Ishikawa (cell line): ENCODE measurements around the gene DUSP9.

Source experiments
- CEBPB ChIP-seq: IDR thresholded peaks from 2 replicates; pipeline ENCODE4 v1.6.1; 2012
- CREB1 ChIP-seq: IDR thresholded peaks from 2 replicates; pipeline ENCODE4 v1.6.1; 2012; ENCODE audit warnings: low read depth
- EGR1 ChIP-seq: IDR thresholded peaks from 2 replicates; pipeline ENCODE4 v1.6.1; 2012
- EP300 ChIP-seq: IDR thresholded peaks from 2 replicates; pipeline ENCODE4 v1.6.1; 2012; ENCODE audit warnings: borderline replicate concordance
- FOXM1 ChIP-seq: IDR thresholded peaks from 2 replicates; pipeline ENCODE4 v1.6.1; 2012; ENCODE audit warnings: low read depth, borderline replicate concordance
- NFIC ChIP-seq: IDR thresholded peaks from 2 replicates; pipeline ENCODE4 v1.6.1; 2012
- RAD21 ChIP-seq: IDR thresholded peaks from 2 replicates; pipeline ENCODE4 v1.6.1; 2012; ENCODE audit warnings: low read depth
- TAF1 ChIP-seq: IDR thresholded peaks from 2 replicates; pipeline ENCODE4 v1.6.1; 2012; ENCODE audit warnings: low read depth, mild to moderate bottlenecking
- TCF12 ChIP-seq: IDR thresholded peaks from 2 replicates; pipeline ENCODE4 v1.6.1; 2012; ENCODE audit warnings: low read depth
- TEAD4 ChIP-seq: IDR thresholded peaks from 2 replicates; pipeline ENCODE4 v1.6.1; 2012
- YY1 ChIP-seq: IDR thresholded peaks from 2 replicates; pipeline ENCODE4 v1.6.1; 2012; ENCODE audit warnings: low read depth
- ZBTB7A ChIP-seq: IDR thresholded peaks from 2 replicates; pipeline ENCODE4 v1.6.1; 2012; ENCODE audit warnings: low read depth
- TF ChIP-seq, protein P1 (sequence below): IDR thresholded peaks from 2 replicates; pipeline ENCODE4 v1.6.1; 2012
- TF ChIP-seq, protein P2 (sequence below): IDR thresholded peaks from 2 replicates; pipeline ENCODE4 v1.6.1; 2012; ENCODE audit warnings: low read depth, mild to moderate bottlenecking
- TF ChIP-seq, protein P3 (sequence below): IDR thresholded peaks from 2 replicates; pipeline ENCODE4 v1.6.1; 2012

Gene DUSP9

DNA sequence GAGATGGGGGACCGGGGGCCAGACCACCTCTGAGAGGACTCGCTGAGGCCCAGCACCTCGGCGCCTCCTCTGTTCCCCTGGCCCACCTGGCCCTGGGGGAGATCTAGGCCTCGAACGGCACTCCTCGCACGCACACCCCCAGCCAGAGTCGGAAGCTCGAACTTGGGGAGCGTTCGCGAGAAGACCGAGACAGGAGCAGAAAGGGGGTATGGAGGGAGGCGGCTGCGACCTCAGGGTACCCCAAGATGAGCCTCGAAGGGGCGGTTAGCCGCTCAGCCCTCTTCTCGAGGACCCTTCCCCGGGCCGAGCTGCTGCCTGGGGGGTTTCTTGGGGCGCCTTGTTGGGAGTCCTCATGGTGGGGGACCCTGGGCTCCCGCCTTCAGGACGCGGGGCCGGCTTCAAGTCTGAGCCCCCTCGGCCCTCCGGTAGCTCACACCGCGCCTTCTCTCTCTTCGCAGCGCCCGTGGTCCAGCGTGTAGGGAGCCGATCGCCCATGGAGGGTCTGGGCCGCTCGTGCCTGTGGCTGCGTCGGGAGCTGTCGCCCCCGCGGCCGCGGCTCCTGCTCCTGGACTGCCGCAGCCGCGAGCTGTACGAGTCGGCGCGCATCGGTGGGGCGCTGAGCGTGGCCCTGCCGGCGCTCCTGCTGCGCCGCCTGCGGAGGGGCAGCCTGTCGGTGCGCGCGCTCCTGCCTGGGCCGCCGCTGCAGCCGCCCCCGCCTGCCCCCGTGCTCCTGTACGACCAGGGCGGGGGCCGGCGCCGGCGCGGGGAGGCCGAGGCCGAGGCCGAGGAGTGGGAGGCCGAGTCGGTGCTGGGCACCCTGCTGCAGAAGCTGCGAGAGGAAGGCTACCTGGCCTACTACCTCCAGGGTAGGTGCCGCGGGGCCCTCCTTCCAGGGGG is 706 bp downstream of the DUSP9 start:
- TF ChIP-seq, protein P1, sequence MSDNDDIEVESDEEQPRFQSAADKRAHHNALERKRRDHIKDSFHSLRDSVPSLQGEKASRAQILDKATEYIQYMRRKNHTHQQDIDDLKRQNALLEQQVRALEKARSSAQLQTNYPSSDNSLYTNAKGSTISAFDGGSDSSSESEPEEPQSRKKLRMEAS, result no peak
- no peak for TF ChIP-seq NFIC
- TF ChIP-seq CREB1, result no peak
- TF ChIP-seq FOXM1, result no peak
- no peak for TF ChIP-seq YY1
- TF ChIP-seq ZBTB7A, result no peak
- no peak for TF ChIP-seq TCF12
- TF ChIP-seq TAF1, result no peak
- TF ChIP-seq RAD21, result no peak
- TF ChIP-seq, protein P2, sequence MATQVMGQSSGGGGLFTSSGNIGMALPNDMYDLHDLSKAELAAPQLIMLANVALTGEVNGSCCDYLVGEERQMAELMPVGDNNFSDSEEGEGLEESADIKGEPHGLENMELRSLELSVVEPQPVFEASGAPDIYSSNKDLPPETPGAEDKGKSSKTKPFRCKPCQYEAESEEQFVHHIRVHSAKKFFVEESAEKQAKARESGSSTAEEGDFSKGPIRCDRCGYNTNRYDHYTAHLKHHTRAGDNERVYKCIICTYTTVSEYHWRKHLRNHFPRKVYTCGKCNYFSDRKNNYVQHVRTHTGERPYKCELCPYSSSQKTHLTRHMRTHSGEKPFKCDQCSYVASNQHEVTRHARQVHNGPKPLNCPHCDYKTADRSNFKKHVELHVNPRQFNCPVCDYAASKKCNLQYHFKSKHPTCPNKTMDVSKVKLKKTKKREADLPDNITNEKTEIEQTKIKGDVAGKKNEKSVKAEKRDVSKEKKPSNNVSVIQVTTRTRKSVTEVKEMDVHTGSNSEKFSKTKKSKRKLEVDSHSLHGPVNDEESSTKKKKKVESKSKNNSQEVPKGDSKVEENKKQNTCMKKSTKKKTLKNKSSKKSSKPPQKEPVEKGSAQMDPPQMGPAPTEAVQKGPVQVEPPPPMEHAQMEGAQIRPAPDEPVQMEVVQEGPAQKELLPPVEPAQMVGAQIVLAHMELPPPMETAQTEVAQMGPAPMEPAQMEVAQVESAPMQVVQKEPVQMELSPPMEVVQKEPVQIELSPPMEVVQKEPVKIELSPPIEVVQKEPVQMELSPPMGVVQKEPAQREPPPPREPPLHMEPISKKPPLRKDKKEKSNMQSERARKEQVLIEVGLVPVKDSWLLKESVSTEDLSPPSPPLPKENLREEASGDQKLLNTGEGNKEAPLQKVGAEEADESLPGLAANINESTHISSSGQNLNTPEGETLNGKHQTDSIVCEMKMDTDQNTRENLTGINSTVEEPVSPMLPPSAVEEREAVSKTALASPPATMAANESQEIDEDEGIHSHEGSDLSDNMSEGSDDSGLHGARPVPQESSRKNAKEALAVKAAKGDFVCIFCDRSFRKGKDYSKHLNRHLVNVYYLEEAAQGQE, result no peak
- no peak for TF ChIP-seq EGR1
- TF ChIP-seq CEBPB, result no peak
- TF ChIP-seq TEAD4, result no peak
- TF ChIP-seq, protein P3, sequence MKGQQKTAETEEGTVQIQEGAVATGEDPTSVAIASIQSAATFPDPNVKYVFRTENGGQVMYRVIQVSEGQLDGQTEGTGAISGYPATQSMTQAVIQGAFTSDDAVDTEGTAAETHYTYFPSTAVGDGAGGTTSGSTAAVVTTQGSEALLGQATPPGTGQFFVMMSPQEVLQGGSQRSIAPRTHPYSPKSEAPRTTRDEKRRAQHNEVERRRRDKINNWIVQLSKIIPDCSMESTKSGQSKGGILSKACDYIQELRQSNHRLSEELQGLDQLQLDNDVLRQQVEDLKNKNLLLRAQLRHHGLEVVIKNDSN, result no peak
- no peak for TF ChIP-seq EP300

DNA sequence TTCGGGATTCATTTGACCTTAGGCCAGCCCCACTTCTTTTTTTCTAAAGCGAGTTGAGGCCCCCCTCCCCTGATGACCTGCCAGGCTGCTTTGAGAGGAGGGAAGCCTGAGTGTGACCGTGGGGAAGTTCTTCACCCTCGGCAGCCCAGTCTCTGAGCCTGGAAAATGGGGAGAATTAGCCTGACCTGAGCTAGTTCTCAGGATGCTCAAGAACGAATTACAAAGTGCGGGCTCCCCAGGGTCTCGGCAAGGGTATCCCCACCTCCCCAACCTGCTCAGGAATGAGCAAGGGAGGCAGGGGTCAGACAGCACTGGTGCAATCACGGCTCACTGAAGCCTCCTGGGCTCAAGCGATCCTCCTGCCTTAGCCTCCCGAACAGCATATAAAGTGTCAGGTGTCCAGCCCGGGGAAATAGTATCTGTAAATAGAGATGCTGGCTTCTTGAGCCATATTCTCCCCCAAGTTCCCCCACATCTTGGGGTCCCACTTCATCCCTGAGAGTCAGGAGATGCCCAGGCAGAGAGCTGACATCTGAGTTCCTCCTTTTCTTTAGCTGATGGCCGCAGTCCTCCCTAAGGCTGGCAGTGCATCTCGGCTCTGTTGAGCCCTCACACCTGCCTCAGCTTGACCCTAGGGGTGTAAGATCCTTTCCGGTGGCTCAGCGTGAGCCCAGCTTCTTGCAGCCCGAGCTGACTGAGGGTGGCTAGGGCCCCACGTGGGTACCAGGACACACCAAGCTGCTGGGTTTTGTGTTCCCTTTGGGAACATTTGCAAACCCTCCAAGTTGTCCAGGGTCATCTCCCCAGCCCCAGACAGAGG is 1.6 kb downstream of the DUSP9 start:
- TF ChIP-seq EGR1, result no peak
- no peak for TF ChIP-seq CEBPB
- TF ChIP-seq, protein P1, result no peak

DNA sequence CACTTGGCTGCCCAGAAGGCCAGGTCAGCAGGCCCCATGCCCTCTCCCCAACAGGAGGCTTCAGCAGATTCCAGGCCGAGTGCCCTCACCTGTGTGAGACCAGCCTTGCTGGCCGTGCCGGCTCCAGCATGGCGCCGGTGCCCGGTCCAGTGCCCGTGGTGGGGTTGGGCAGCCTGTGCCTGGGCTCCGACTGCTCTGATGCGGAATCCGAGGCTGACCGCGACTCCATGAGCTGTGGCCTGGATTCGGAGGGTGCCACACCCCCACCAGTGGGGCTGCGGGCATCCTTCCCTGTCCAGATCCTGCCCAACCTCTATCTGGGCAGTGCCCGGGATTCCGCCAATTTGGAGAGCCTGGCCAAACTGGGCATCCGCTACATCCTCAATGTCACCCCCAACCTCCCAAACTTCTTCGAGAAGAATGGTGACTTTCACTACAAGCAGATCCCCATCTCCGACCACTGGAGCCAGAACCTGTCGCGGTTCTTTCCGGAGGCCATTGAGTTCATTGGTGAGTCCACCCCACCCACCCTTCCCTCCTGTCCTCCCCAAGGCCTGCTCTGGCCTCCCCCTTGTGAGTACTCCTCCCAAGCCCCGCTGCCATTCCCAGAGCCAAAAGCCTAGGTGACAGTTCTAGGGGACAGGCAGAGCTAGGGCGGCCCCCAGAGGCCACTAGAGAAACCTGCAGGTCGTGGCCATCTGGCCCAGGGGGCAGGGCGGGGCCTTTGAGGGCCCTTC is 2.3 kb downstream of the DUSP9 start:
- TF ChIP-seq, protein P2, result no peak
- TF ChIP-seq RAD21 (peak; percentile 74), YY1 (no peak), CREB1 (no peak), EP300 (no peak), FOXM1 (no peak), TEAD4 (no peak), NFIC (no peak), CEBPB (no peak)

DNA sequence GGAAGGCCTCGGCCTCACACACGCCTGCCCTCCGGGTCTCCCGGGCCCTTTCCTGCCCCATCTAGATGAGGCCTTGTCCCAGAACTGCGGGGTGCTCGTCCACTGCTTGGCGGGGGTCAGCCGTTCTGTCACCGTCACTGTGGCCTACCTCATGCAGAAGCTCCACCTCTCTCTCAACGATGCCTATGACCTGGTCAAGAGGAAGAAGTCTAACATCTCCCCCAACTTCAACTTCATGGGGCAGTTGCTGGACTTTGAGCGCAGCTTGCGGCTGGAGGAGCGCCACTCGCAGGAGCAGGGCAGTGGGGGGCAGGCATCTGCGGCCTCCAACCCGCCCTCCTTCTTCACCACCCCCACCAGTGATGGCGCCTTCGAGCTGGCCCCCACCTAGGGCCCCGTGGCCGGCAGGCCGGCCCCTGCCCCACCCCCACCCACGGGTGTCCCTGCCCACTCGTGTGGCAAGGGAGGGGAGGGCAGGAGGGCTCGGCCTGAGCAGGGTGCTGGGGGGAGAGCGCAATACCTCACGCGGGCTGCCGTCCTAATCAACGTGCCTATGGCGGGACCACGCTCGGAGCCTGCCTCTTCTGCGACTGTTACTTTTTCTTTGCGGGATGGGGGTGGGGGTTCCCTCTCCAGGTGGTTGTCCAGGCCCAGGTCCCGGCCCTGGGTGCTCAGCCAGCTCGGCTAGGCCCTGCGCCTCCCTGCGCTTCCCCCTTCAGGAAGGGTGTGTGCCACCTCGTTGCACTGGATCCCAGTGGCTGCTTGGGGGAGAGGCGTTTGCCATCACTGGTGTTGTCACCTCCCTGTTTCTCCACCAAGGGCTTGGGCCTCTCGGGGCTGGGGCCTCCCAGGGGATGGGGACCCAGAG is 3.1 kb downstream of the DUSP9 start:
- TF ChIP-seq ZBTB7A (no peak), TEAD4 (no peak), TAF1 (no peak), EGR1 (no peak), FOXM1 (no peak), RAD21 (no peak), TCF12 (no peak), YY1 (no peak), CREB1 (no peak), CEBPB (no peak)
- TF ChIP-seq, protein P3, result no peak
- TF ChIP-seq, protein P1, result no peak
- TF ChIP-seq, protein P2, result no peak
